Activated T-helper 17 cell treated with anti-CD3 and anti-CD28 coated beads, Interleukin-2, amount 50 U/mL, for 72 hours (primary cell): ENCODE data around the gene SACS. TPM values are rescaled to one million over a fixed set of nuclear protein-coding genes. Genes with fewer than 3 reads are reported as not detected.

Source experiments
- ATAC-seq: fragments of 150-1000 bp; cut with Tn5 transposase; replicated peaks from 2 replicates; pipeline ENCODE4 v1.10.0; 2021; ENCODE audit warnings: mild to moderate bottlenecking, moderate library complexity
- H3K27ac Mint-ChIP-seq: one replicate; pipeline ENCODE4 v1.8.0; 2022; ENCODE audit warnings: mixed read lengths
- H3K27me3 Mint-ChIP-seq: one replicate; pipeline ENCODE4 v1.8.0; 2022; ENCODE audit warnings: mixed read lengths
- H3K36me3 Mint-ChIP-seq: one replicate; pipeline ENCODE4 v1.8.0; 2022; ENCODE audit warnings: low read depth, mild to moderate bottlenecking, mixed read lengths
- H3K4me1 Mint-ChIP-seq: one replicate; pipeline ENCODE4 v1.8.0; 2022; ENCODE audit warnings: mixed read lengths
- H3K4me3 Mint-ChIP-seq: one replicate; pipeline ENCODE4 v1.8.0; 2022; ENCODE audit warnings: mild to moderate bottlenecking, mixed read lengths
- H3K9me3 Mint-ChIP-seq: one replicate; pipeline ENCODE4 v1.8.0; 2022; ENCODE audit warnings: mixed read lengths
- total RNA-seq, 2 donors: library from RNA; stranded (reverse); gene quantifications; one replicate each; pipeline ENCODE4 v1.2.3, GENCODE V29; 2022

SACS gene
- total RNA-seq, 2 donors from 2014 or later = 44.1 to 45.4 TPM

GRCh38 chr13:23462815-23463559, 29.5 kb upstream of the SACS start:
- Mint-ChIP-seq H3K4me1 (no peaks in the 10 kb centered on the region), H3K27ac (no peak overlapping the region)
- no peak for ATAC-seq

GRCh38 chr13:23461544-23461943, 28.0 kb upstream of the SACS start:
- Mint-ChIP-seq H3K4me1 (no peaks in the 10 kb centered on the region), H3K27me3 (no peaks in the 10 kb centered on the region), H3K9me3 (no peaks in the 10 kb centered on the region), H3K4me3 (no peak overlapping the region), H3K27ac (no peak overlapping the region), H3K36me3 (no peaks in the 10 kb centered on the region)
- no peak for ATAC-seq

More at GRCh38 chr13:23462815-23463559, 29.5 kb upstream of the SACS start:
- no peaks in the 10 kb centered on the region for H3K27me3 Mint-ChIP-seq
- no peaks in the 10 kb centered on the region for H3K36me3 Mint-ChIP-seq
- no peaks in the 10 kb centered on the region for H3K9me3 Mint-ChIP-seq
- no peak overlapping the region for H3K4me3 Mint-ChIP-seq

- H3K4me1 Mint-ChIP-seq = no peaks in the 10 kb centered on the region
- no peaks in the 10 kb centered on the region for H3K36me3 Mint-ChIP-seq
- ATAC-seq = no peak
- H3K27me3 Mint-ChIP-seq = peaks cover 3% of the 10 kb centered on the region
- H3K9me3 Mint-ChIP-seq = no peaks in the 10 kb centered on the region
- H3K4me3 Mint-ChIP-seq = no peak overlapping the region
- no peak overlapping the region for H3K27ac Mint-ChIP-seq
These were observed 27.4 kb upstream of the SACS start for GRCh38 chr13:23460921-23461320.

DNA sequence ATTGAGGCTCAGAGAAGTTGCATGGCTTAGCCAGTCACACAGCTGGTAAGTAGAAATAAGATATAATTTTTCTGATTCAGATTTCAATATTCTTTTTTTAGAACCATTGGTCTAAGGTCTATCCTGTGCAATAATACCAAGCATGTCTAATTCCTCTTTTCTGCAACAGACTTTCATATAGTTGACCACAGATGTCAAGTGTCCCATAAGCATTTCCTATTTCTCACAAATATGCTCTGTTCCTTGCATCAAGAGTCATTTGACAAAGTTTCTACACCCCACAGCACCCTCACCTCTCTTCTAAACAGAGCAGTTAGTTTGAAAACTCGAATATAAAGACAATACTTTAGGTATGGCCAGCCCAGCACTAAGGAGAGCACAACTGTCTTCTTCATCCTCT, 26.8 kb upstream of the SACS start:
- Mint-ChIP-seq H3K4me1 (no peaks in the 10 kb centered on the region), H3K27me3 (peaks cover 5% of the 10 kb centered on the region), H3K36me3 (no peaks in the 10 kb centered on the region), H3K27ac (no peak overlapping the region), H3K9me3 (no peaks in the 10 kb centered on the region), H3K4me3 (no peak overlapping the region)
- ATAC-seq = no peak

DNA sequence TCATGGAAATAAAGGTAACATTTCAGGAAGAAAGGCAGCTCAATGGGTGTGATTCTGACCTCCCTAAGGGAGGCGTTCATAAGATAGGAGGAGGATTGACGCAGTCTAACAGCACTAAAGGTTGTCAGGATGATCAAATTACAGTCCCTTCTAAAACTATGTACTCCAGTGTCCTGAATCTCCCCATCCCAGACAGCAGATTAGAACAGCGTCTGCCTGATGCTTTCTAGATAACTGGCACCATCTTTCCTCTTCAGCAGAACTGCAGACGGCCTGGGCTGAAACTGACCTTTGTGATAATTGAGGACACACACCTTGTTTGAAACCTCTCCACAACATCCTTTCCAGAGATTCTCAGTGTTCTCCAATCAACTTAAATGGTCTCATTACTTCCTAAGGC, 25.5 kb upstream of the SACS start:
- no peak overlapping the region for H3K4me3 Mint-ChIP-seq
- no peaks in the 10 kb centered on the region for H3K9me3 Mint-ChIP-seq
- ATAC-seq = no peak
- no peaks in the 10 kb centered on the region for H3K4me1 Mint-ChIP-seq
- no peaks in the 10 kb centered on the region for H3K36me3 Mint-ChIP-seq
- H3K27ac Mint-ChIP-seq = no peak overlapping the region
- H3K27me3 Mint-ChIP-seq = peaks cover 9% of the 10 kb centered on the region

DNA sequence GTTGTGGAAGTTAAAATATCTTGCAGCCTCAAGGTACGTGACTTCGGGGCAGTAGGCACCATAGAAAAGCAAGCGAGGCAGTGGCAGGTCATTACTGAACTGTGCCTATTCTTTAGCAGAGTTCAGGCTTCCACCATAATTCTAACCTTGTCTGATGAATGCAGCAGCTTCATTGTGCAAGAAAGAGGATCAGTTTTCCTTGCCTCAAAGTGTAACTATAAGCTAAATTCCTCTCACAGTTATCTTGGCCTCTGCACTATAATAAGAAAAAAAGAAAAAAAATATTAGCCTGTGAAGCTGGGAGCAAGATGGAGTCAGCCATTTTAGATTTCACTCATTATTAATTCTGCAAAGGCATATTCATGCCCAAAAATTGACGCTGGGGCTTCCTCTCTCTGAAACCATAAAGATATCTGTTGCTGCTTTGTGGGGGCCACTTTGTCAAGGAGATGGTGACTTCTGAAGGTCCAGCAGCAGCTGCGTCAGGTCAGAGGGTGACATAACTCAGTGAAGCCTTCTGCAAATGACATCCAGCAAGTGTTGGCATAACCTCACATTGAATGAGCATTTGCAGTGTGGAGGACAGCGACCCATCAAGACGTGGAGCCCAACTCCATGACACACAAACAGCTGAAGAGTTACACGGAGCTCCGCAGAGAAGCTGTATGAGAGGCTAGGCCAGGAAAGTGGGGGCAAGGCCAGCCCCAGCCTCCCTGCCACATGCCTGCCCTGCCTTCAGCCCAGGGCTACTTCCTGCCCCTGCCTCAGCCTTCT, 23.1 kb upstream of the SACS start:
- ATAC-seq = no peak
- no peak overlapping the region for H3K27ac Mint-ChIP-seq
- H3K27me3 Mint-ChIP-seq = peaks cover 12% of the 10 kb centered on the region
- H3K36me3 Mint-ChIP-seq = no peaks in the 10 kb centered on the region
- H3K9me3 Mint-ChIP-seq = no peaks in the 10 kb centered on the region
- no peaks in the 10 kb centered on the region for H3K4me1 Mint-ChIP-seq
- no peak overlapping the region for H3K4me3 Mint-ChIP-seq

DNA sequence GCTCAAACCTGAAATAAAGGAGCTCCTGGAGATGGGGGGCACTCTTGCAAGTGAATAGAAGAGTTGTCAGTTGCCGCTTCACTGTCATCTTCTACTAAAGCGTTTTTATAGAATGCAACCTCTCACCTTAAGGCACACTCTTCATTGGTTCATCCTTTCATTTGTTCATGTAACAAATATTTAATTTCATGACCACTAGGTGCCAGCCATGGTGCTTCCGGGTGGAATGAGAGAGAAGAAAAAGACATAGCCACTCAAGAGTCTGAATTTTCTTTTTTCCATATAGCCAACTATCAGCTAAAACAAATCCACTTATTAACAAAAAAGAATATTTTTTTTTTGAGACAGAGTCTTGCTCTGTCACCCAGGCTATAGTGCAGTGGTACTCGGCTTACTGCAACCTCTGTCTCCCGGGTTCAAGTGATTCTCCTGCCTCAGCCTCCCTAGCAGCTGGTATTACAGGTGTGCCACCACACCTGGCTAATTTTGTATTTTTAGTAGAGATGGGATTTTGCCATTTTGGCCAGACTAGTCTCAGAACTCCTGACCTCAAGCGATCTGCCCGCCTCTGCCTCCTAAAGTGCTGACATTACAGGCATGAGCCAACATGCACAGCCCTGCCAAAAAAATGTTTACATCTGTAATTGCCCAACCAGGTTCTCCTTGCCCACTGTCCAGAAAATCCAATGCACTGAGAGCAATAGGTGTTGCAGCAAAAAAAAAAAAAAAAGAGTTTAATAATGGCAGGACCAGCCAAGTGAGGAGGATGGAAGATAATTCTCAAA, 22.1 kb upstream of the SACS start:
- Mint-ChIP-seq H3K27me3 (peaks cover 15% of the 10 kb centered on the region), H3K36me3 (no peaks in the 10 kb centered on the region), H3K27ac (no peak overlapping the region), H3K9me3 (no peaks in the 10 kb centered on the region), H3K4me1 (no peaks in the 10 kb centered on the region), H3K4me3 (no peak overlapping the region)
- ATAC-seq = no peak

- Mint-ChIP-seq H3K4me1 (no peaks in the 10 kb centered on the region), H3K27ac (no peak overlapping the region), H3K27me3 (peaks cover 18% of the 10 kb centered on the region), H3K9me3 (no peaks in the 10 kb centered on the region), H3K4me3 (no peak overlapping the region), H3K36me3 (no peaks in the 10 kb centered on the region)
- ATAC-seq = no peak
These were observed 19.6 kb upstream of the SACS start for GRCh38 chr13:23453132-23453531.

DNA sequence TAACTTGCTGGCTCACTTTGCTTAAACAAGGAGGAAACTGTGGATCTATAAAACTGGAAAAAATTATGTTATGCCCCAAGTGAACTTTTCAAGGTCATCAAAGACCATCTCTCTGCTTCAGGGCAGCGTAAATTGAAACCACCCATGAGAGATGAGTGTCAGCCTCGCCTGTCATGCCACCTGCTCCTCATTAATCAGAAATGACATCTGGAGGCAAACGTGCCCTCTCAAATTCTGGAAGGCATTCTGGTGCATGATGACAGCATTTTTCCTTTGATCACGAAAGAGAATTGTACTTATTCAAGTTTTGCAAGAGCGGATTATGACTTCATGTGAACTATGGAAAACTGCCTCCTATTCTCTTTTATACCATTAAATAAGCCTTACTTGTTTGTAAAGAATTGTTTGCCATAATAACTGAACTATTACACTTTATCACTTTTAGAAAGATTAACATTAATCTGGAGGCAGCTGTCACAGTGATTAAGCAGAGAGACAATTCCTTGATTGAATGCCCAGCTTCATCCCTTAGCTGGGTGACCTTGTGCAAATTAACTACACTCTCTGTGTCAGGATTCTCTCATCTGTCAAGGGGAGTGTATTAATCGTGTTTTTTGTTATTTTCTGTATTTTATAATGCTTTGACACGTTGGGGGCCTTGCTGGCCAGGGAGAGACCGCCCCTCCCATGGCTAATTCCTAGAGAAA, 17.0 kb upstream of the SACS start:
- Mint-ChIP-seq H3K9me3 (no peaks in the 10 kb centered on the region), H3K4me1 (no peaks in the 10 kb centered on the region), H3K27ac (no peak overlapping the region), H3K36me3 (no peaks in the 10 kb centered on the region), H3K27me3 (peaks cover 14% of the 10 kb centered on the region), H3K4me3 (no peak overlapping the region)
- ATAC-seq = no peak

DNA sequence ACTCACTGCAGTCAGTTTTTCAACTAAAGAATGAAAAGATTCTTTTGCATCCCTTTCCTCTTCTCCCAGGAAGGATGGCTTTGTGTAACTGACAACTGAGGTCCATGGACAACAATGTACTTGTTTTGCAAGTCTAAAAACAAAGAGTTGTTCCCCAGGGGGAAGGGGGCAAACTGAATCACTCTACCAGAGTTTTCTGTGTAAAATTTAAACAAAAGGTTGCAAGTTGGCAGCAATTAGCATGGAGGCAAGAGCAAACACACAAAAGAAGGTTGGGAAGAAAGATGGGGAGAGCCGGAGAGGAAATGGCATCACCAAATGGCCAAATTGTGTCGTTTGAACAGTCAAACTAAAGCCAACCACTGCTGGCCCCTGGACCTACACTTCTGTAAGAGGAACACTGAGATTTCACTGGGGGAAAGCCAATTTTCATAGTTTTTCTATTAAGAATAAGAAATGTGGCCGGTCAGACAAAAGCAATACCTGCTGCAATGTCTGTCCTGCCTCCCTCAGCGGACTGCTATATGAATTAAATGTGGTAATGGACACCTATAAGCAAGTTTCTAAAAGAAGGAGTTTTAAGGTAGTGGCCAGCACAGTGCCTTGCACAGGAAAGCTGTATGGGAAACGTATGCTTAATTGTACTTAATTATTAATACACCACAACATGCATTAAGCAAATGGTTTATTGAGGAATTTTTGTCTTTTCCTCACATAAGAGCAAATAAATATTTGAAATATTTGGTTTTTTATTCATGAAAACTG, 16.1 kb upstream of the SACS start:
- Mint-ChIP-seq H3K9me3 (no peaks in the 10 kb centered on the region), H3K27ac (no peak overlapping the region), H3K4me1 (no peaks in the 10 kb centered on the region), H3K4me3 (no peak overlapping the region), H3K27me3 (peaks cover 14% of the 10 kb centered on the region), H3K36me3 (no peaks in the 10 kb centered on the region)
- no peak for ATAC-seq

DNA sequence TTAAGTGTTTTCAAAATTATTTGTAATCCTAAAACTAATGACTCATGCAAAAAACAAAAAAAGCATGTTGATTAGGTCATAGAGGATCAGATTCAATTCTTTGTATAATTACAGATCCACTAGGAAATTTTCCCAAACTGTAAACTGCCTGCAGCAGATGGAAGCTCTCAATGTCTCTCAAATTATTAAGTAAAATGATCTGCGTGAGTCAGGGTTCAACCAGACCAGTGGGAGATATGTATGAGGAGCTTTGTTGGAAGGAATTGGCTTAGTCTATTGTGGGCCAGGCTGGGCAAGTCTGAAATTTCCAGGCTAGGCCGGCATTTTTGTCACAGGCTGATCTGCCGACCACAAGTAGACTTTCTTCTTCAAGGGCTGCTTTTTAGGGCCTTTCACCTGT, 14.4 kb upstream of the SACS start:
- Mint-ChIP-seq H3K36me3 (no peaks in the 10 kb centered on the region), H3K9me3 (no peaks in the 10 kb centered on the region), H3K4me3 (no peak overlapping the region), H3K27ac (no peak overlapping the region), H3K4me1 (no peaks in the 10 kb centered on the region), H3K27me3 (peaks cover 7% of the 10 kb centered on the region)
- ATAC-seq = no peak

- no peak overlapping the region for H3K4me3 Mint-ChIP-seq
- no peaks in the 10 kb centered on the region for H3K4me1 Mint-ChIP-seq
These were observed 12.3 kb upstream of the SACS start for GRCh38 chr13:23445794-23446193.

DNA sequence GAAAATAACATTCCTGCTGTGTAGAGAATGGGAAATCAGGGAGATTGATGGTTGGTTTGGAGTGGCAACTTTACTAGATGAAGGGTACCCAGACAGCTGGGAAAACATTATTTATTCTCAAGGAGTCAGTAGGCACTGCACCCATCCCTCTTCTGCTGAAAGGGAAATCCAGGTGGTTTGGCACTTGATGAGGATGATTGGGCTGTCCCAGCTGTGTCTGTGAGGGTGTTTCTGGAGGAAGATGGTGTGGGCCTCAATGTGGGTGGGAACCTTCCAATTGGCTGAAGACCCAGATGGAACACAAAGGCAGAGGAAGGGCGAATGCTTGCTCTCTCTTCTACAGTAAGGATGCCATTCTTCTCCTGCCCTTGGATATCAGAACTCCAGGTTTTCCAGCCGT, 10.4 kb upstream of the SACS start:
- no peaks in the 10 kb centered on the region for H3K27me3 Mint-ChIP-seq
- no peak overlapping the region for H3K4me3 Mint-ChIP-seq
- no peak for ATAC-seq

More at GRCh38 chr13:23445794-23446193, 12.3 kb upstream of the SACS start:
- H3K27ac Mint-ChIP-seq = no peak overlapping the region
- no peaks in the 10 kb centered on the region for H3K36me3 Mint-ChIP-seq
- peaks cover 3% of the 10 kb centered on the region for H3K27me3 Mint-ChIP-seq
- no peaks in the 10 kb centered on the region for H3K9me3 Mint-ChIP-seq
- no peak for ATAC-seq

GRCh38 chr13:23443110-23443509, 9.6 kb upstream of the SACS start:
- H3K4me1 Mint-ChIP-seq = no peaks in the 10 kb centered on the region
- H3K36me3 Mint-ChIP-seq = no peaks in the 10 kb centered on the region
- no peak overlapping the region for H3K4me3 Mint-ChIP-seq
- no peaks in the 10 kb centered on the region for H3K27me3 Mint-ChIP-seq
- no peak for ATAC-seq
- no peaks in the 10 kb centered on the region for H3K9me3 Mint-ChIP-seq
- no peak overlapping the region for H3K27ac Mint-ChIP-seq

More for the DNA sequence above, 10.4 kb upstream of the SACS start:
- Mint-ChIP-seq H3K27ac (no peak overlapping the region), H3K36me3 (no peaks in the 10 kb centered on the region), H3K4me1 (no peaks in the 10 kb centered on the region), H3K9me3 (no peaks in the 10 kb centered on the region)
